HG02981 (cell line): ENCODE results near the gene WNK4.
"Not testable (repeated sequence)": the region's sequence is repeated elsewhere in the genome, so short reads cannot be mapped to it uniquely, and the experiment has no call there.

Experiments used
- ATAC-seq: cut with Tn5 transposase; IDR thresholded peaks from one replicate; pipeline ENCODE4 v1.9.1; 2021; ENCODE audit warnings: mild to moderate bottlenecking, moderate library complexity; ENCODE audit not compliant: unreplicated experiment

Gene WNK4

GRCh38 chr17:42779936-42780850 lies at the start of gene WNK4:
Gene WNK4, plus strand, starts transcription at chr17:42780610. Its CDS starts 89 bp downstream, at chr17:42780699.
- no peak for ATAC-seq

GRCh38 chr17:42740699-42741098 lies 39.7 kb upstream of the WNK4 start:
- ATAC-seq, result no peak

- not testable (repeated sequence) for ATAC-seq
Measured at GRCh38 chr17:42742916-42743315, 37.5 kb upstream of the WNK4 start.

- ATAC-seq, result no peak
Measured at GRCh38 chr17:42743595-42744282, 36.7 kb upstream of the WNK4 start.

GRCh38 chr17:42744283-42744805 lies 36.1 kb upstream of the WNK4 start:
- ATAC-seq, result peak; percentile 41

- ATAC-seq, result peak; percentile 88
Measured at GRCh38 chr17:42744806-42745617, 35.4 kb upstream of the WNK4 start, which contains the start of gene EZH1. Gene EZH1, minus strand, starts transcription at chr17:42745040. Its CDS starts 16,099 bp downstream, at chr17:42728941.

GRCh38 chr17:42748202-42748907 lies 32.1 kb upstream of the WNK4 start:
- no peak for ATAC-seq

- no peak for ATAC-seq
Measured at GRCh38 chr17:42748908-42749798, 31.3 kb upstream of the WNK4 start.

GRCh38 chr17:42750739-42751344 lies 29.6 kb upstream of the WNK4 start:
- ATAC-seq, result no peak

GRCh38 chr17:42751628-42752027 lies 28.8 kb upstream of the WNK4 start:
- no peak for ATAC-seq

- no peak for ATAC-seq
Measured at GRCh38 chr17:42754782-42755181, 25.6 kb upstream of the WNK4 start.

GRCh38 chr17:42759982-42760651 lies 20.3 kb upstream of the WNK4 start:
- ATAC-seq, result no peak

GRCh38 chr17:42760652-42761581 lies 19.5 kb upstream of the WNK4 start, which contains the start of gene RAMP2:
Gene RAMP2, plus strand, starts transcription at chr17:42761227. Its CDS starts 35 bp downstream, at chr17:42761262.
- no peak for ATAC-seq

GRCh38 chr17:42761638-42762037 lies 18.8 kb upstream of the WNK4 start:
- no peak for ATAC-seq

GRCh38 chr17:42766124-42766523 lies 14.3 kb upstream of the WNK4 start:
- no peak for ATAC-seq

GRCh38 chr17:42767512-42767911 lies 12.9 kb upstream of the WNK4 start:
- ATAC-seq, result no peak

- ATAC-seq, result not testable (repeated sequence)
Measured at GRCh38 chr17:42768006-42768405, 12.4 kb upstream of the WNK4 start.
